GM19043 (cell line): ENCODE data around the gene PPIL6.

ENCODE experiments used
- ATAC-seq: cut with Tn5 transposase; IDR thresholded peaks from one replicate; pipeline ENCODE4 v1.9.1; 2021; ENCODE audit warnings: low read depth; ENCODE audit not compliant: unreplicated experiment

Gene PPIL6

DNA sequence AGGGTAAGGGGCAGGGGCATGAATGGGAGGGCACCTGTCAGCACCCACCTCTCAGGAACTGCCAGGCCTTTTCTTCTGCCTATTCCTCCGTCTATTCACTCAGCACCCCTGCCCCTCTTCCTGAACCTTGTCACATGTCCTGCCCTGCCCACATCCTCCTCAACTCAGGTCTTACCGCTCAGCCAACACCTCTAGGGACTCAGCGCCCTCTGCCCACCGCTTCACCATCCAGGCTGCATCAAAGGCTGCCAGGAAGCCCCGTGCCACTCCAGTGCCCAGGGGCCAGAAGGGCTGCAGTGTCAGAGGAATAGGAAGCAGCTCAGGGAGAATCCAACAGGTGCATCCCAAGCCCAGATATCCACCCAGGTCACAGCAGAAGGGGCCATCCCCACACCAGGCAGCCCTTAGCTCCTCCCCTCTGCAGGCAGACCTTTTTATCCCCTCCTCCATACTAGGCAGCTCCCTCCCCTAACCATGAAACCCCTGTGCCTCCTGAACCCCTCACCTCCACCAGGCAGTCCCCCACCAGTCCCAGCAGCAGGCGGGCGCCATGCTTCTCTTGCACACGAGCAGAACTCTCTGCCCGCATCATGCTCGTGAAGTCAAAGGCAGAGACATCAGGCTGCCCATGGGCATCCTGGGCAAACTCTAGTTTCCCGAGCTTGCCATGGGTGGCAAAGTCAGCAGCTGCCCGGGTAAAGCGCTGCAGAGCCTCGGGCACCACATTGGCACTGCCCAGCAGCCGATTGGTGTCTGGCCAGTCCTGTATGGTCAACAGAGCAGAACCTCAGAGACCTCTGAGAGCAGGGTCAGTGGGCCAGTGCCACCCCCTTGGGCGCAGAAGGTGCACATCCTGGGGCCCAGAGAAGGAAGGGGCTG lies 9.6 kb upstream of the PPIL6 start:
- ATAC-seq: no peak

- ATAC-seq: no peak
Measured at GRCh38 chr6:109449064-109449794, 8.8 kb upstream of the PPIL6 start.

- no peak for ATAC-seq
Measured at GRCh38 chr6:109448615-109449014, 8.2 kb upstream of the PPIL6 start.

DNA sequence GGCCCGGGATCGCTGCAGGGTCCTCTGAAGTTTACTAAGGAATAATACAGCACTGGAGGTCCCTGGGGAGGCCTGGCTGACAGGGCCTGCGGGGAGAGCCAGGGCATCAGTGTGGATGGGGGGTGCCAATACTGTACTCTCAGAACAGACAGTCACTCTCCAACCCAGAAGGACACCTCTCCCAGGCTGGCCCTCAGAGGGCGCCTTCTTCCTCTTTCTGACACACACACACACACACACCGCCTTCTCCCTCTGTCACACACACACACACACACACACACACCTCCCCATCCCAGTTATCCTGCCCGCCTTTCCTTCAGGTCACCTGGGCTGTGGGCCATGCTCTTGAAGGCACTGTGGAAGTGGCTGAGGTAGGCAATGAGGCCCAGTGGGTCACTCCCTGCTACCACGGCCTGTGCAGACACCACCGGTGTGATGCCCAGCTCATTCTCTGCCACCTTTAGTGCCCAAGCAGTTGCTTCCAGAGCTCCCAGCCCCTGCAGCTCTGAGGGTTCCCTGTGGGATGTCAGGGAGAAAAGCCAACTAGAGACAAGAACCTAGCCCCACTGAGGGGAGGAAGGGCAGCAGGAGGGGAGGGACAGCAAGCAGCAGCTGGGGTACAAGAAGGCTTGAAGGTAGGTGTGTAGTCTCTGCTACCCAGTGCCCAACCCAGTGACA lies 7.6 kb upstream of the PPIL6 start:
- no peak for ATAC-seq

GRCh38 chr6:109447087-109447486 lies 6.7 kb upstream of the PPIL6 start:
- no peak for ATAC-seq

DNA sequence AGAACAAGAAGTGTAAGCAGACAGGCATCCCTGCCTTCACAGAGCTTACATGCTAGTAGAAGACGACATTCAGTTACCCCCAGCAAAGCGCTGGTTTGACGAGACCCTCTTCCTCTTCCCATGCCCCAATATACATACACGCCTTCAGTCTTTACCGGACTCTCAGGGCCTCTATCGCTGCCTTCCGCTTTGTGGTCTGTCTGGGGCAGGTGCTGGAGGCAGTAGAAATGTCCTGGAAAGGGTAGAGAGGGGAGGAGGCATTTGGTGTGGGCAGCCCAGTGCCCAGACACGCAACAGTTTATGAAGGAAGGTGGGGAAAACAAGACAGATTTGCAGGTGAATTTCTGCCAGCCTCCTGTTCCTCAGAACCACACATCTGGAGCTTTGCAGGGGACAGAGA lies 6.1 kb upstream of the PPIL6 start:
- no peak for ATAC-seq

DNA sequence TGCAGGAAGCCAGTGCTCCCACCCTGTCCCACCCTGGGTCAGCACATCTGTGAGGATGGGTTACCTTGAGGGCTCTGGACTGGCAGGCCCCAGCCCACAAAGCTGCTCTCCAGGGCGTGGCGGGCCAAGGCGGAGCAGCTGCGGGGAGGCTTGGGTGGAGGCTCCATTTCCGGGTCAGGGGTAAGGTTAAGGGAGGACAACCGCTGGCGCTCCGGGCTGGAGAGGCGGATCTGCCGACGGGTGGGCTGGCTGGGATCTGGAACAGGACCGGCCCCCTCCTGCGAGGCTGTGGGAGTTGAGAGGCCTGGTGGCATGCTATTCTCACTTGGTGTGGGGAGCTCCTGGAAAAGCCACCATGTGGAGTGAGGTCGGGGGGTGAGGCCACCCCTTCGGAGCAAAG lies 5.6 kb upstream of the PPIL6 start:
- ATAC-seq: no peak

DNA sequence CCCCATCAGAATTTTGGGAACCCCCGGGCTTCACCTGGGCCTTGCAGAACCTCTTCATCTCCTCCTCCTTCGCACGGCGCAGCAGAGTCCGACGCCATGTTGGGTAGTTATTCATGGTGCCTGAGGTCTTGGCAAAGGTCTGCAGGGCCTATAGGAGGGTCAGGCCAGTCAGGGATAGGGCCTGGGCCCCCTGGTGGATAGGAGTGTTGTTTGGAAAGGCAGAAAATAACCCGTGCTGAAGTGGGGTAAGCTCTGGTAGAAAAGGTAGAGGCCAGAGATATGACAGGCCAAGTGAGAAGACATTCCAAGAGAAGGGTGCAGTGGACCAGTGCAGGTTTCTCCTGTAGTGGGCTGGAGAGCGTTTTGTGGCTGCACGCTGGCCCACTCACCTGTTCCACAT lies 5.0 kb upstream of the PPIL6 start:
- no peak for ATAC-seq

DNA sequence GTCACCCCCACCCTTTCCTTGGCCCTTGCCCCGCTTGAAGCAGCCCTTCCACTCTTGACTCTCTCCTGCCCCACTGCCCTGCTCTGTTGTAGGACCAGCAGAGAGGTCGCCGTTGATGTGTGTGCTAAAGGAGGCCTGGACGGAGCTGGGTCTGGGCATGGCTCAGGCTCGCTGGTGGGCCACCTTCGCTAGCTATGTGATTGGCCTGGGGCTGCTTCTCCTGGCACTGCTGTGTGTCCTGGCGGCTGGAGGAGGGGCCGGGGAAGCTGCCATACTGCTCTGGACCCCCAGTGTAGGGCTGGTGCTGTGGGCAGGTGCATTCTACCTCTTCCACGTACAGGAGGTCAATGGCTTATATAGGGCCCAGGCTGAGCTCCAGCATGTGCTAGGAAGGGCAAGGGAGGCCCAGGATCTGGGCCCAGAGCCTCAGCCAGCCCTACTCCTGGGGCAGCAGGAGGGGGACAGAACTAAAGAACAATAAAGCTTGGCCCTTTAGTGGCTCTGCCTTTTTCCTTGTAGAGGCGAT lies 3.1 kb upstream of the PPIL6 start:
- ATAC-seq: no peak

GRCh38 chr6:109442393-109442924 lies 2.0 kb upstream of the PPIL6 start:
- ATAC-seq: no peak

DNA sequence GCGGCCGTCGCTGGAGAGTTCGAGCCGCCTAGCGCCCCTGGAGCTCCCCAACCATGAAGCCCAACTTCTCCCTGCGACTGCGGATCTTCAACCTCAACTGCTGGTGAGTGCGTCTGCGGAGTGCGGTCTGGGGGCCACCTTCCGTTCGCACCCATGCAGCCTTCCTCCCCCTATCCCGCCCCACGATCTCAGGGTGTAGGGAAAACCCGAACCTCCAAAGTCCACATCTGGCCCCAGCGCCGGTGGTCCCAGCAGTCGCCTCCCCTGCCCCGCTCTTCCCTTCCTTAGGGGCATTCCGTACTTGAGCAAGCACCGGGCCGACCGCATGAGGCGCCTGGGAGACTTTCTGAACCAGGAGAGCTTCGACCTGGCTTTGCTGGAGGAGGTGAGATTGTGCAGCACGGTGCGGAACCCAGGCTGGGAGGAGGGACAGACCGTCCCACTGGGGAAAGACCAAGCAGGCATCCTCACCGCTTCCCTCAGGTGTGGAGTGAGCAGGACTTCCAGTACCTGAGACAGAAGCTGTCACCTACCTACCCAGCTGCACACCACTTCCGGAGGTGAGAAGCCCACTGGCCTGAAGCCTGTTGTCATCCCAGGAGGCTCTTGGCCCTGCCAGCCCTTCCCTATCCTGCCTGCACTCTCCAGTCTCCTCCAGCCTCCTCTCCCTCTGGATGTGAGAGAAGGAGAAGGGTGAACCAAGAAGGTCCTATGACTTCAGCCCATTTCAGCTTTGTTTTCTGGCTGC lies 815 bp upstream of the PPIL6 start:
- peak; percentile 14 for ATAC-seq

DNA sequence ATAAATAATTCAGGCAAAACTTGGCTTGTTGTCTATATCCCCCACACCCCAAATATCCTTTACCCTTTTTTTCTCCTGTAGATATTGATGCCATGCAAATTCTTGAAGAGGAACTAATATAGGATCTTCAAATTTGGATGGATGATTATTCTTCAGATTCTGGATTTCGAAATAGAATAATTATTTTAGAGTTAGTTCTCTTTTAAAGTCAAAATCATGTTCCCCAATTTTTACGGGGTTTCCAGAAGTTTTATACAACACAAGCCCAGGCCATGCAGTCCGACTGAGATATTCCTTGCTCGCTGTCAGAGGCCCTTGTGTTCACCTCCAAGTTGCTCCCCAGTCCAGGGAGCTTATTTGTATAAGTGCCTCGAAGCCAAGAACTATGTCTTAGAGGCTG lies 4.4 kb downstream of the PPIL6 start:
- ATAC-seq: no peak

DNA sequence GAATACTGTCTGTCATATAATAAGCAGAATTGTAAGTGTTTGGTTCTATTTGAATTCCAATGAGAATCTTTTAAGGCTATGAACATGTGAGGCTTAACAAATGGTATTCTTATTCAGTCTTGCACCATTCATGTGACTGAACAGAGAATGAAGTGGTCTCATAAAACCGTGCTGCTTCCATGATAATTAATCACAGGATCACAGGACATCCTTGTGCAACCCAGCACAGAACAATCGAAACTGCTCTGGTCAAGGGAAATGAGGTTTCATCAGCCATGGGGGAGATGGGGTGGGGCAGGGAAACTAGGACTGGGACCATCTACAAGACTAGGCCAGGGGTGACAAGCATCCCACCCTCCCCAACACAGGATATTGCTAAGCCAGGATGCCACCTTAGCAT lies 6.0 kb downstream of the PPIL6 start:
- ATAC-seq: no peak

GRCh38 chr6:109429496-109429895 lies 10.9 kb downstream of the PPIL6 start:
- ATAC-seq: no peak

DNA sequence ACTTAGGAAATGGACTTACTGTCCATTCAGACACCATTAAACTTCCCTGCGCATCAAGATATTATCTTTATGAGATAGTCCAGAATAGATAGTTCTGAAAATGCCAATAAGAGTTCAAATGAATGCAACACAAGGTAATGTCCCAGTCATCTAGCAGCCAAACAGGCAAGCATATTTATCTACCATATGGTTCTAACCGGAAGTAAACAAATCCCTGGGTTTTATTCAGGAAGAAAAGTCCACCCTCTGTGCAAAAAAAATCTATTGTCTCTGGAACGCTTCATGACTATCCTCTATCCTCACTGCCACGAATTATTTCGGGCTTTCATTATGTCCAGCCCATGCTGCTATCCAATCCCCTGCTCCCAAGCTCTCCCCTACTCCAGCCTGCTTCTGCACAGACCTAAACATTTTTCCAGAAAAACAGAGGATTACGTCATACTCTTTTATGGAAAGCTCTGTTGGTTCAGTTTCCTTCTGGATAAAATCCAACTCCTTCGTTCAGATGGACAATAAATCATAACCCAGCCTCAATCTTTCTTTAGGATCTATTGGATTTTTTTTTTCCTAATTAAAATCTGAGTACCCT lies 11.4 kb downstream of the PPIL6 start:
- no peak for ATAC-seq

DNA sequence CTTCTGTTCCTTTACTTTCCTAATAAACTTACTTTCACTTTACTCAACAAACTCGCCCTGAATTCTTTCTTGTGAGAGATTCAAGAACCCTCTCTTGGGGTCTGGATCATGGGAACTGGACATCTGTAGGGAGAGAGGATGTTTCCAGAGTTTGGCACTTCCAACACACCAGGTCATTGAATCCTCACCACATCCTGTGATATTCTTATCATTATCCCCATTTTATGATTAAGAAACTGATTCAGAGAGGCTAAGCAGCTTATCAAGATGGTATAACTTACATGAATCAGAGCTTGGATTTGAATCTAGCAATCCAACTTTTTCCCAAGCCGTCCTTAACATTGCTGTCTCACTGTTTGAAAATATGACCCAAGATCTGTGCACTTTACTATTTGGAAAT lies 15.5 kb downstream of the PPIL6 start:
- ATAC-seq: no peak

- ATAC-seq: no peak
Measured at GRCh38 chr6:109421184-109421583, 19.2 kb downstream of the PPIL6 start.

DNA sequence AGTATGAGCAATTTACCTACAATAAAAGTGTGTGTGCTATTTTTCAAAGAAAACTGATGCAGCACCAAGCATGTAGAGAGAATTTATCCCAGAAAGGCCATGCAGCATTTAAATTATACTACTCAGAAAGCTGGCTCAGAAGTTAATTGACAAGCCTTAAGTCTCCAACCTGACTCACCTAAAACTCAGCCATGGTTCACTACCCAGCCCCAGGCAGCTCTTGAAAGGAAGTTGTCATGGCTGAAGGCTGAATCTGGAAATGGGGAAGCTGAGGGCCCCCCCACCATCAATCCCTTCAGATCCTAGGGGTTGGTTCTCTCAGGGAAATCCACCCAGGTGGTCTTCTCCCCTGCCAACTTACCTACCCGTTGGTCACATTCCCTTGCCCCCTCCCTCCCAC lies 19.7 kb downstream of the PPIL6 start:
- no peak for ATAC-seq

GRCh38 chr6:109417646-109418045 lies 22.8 kb downstream of the PPIL6 start:
- no peak for ATAC-seq

DNA sequence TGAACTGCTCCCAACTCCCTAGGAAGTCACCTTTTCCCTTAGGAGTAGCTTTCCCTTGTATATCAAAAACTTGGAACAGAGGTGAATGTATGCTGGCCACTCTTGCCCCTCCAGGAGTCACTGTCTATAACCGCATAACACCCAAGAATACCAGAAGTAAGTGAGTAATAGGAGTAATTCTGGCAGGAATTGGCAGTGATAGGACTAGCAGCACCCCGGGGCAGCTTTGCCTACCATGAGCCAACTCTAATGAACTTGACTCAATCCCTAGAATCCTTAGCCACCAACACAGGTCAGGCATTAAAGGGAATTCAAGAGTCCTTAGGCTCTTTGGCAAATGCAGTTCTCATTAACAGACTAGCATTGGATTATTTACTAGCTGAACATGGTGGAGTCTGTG lies 29.4 kb downstream of the PPIL6 start:
- no peak for ATAC-seq
